ENCODE results near the gene GRXCR1. TPM values are rescaled to one million over a fixed set of nuclear protein-coding genes. Genes with fewer than 3 reads are reported as not detected.

GRXCR1 gene
- polyA plus RNA-seq, 1 donor from 2014 or later, result not detected

DNA sequence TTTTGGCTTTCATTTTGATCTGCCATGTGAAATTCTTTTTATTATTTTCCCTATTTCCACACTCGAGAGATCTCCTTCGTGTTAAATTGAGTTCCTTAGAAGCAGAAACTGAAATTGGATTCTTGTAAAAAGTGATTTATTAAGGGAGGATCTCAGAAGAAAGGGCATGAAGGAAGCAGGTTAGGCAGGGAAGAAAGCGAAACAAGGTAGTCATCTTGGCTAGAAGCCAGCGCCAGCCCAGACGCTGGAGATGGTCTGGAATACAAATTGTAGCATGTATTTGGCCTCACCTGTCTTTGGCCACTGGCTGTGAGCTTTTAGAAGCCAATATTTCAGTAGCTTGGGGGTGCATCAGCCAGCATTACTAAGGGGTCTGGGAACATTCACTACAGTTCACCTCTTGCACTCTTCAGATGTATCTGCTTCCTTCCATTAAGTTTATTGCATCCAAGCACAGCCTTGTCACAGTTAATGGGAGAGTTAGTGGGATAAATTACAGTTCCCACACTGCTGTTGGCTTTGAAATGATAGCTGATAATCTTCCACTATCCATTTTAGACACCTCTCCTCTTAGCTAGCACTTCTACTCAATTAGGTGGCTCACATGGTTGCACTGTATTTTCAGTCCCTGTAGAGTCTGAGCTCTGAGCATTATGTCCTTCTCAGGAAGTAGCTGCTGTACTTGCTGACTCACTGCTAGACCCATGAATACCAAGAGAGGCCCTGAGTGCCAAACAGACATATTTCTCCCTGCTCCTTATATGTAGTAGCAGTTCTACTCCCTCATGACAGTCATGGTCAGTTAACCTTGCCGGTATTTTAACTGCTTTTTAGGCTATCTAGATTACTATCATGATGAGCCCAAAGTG lies 14.6 kb downstream of the GRXCR1 start:
- Mint-ChIP-seq H3K9me3 (peaks cover 0 to 3% (median 0%) of the 10 kb centered on the region in 3 donors), H3K27ac (no peak overlapping the region), H3K36me3 (no peaks in the 10 kb centered on the region), H3K4me3 (no peak overlapping the region), H3K4me1 (peaks cover 0 to 2% (median 0%) of the 10 kb centered on the region in 3 donors), H3K27me3 (peaks cover 12% of the 10 kb centered on the region)

DNA sequence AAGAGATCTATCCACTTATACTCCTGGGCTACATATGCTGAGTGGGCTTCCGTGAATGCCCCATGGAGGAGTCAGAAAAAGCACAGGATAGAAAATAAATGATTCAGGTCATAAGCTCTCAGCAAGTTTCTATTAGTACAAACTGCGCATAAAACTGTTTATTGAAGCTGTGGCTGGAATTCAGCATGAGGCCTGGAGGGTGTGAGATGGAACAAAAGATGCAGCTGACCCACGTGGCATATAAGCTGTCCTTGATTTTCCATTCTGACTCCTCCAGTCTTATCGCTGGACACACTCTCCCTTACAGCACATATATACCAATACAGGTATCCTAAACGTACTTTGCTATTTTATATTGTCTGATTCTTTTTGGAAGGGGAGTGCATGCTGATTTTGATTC lies 17.9 kb downstream of the GRXCR1 start:
- H3K4me1 Mint-ChIP-seq, result peaks cover 0 to 2% (median 0%) of the 10 kb centered on the region in 3 donors
- H3K9me3 Mint-ChIP-seq, result peaks cover 0 to 3% (median 0%) of the 10 kb centered on the region in 3 donors
- no peaks in the 10 kb centered on the region for H3K36me3 Mint-ChIP-seq
- H3K4me3 Mint-ChIP-seq, result no peak overlapping the region
- no peak overlapping the region for H3K27ac Mint-ChIP-seq
- peaks cover 12% of the 10 kb centered on the region for H3K27me3 Mint-ChIP-seq

DNA sequence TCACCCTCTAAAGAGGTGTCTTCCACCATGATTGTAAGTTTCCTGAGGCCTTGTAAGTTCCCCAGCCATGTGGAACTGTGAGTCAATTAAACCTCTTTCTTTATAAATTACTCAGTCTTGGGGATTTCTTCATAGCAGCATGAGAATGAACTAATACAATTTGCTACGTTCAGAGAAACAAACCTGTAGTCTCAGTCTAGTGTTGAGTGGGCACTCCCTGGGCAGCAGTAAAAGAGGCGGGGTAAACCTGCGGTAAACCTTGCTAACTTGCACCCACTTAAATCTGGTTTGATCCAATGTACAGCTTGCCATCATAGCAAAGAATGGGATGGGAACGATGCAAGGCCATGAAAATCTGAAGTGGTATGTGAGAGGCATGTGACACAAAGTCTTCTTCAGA lies 22.4 kb downstream of the GRXCR1 start:
- Mint-ChIP-seq H3K4me3 (no peak overlapping the region), H3K27me3 (peaks cover 5% of the 10 kb centered on the region), H3K4me1 (peaks cover 0 to 2% (median 0%) of the 10 kb centered on the region in 3 donors), H3K9me3 (no peaks in the 10 kb centered on the region), H3K27ac (no peak overlapping the region), H3K36me3 (no peaks in the 10 kb centered on the region)

DNA sequence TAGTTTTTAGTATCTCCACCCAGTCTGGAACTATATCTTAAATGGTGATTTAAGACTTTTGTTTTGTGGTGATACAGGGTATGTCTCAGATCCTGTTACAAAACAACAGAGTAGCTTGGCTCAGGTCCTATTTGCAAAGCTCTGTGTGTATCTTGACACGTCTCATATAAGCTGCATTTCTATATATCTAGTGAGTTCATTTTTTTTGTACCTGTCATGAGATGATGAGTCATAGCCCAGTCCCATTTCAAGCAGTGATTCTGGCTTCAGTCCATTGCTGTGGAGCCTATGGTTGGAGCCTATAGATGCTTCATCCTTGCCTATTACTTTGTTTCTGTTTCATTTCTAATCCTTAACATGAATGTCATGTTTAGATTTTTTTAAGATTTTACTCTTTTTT lies 23.0 kb downstream of the GRXCR1 start:
- H3K9me3 Mint-ChIP-seq, result no peaks in the 10 kb centered on the region
- no peaks in the 10 kb centered on the region for H3K36me3 Mint-ChIP-seq
- no peak overlapping the region for H3K27ac Mint-ChIP-seq
- H3K27me3 Mint-ChIP-seq, result peaks cover 5% of the 10 kb centered on the region
- no peak overlapping the region for H3K4me3 Mint-ChIP-seq
- peaks cover 0 to 2% (median 0%) of the 10 kb centered on the region in 3 donors for H3K4me1 Mint-ChIP-seq

DNA sequence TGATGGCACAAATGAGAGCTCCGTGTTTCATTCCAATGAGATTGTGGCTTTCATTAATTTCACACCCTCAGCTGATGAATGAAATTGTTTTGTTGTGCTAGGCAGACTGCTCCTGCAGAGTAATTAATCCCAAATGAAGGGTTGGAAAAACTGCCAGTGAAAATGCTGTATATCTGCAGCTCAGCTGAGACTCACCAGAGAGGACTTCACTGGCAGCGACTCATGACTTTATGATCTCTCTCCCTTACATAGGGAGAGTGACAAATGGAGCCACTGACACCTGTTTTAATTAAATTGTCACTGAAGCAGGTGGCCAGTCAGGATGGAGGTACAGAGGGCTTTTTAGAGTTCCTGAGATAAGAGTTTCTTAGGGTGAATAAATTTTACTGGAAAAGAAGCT lies 24.8 kb downstream of the GRXCR1 start:
- Mint-ChIP-seq H3K9me3 (peaks cover 0 to 1% (median 0%) of the 10 kb centered on the region in 3 donors), H3K4me3 (no peak overlapping the region), H3K27ac (no peak overlapping the region), H3K36me3 (no peaks in the 10 kb centered on the region), H3K27me3 (peaks cover 4% of the 10 kb centered on the region), H3K4me1 (no peaks in the 10 kb centered on the region)

DNA sequence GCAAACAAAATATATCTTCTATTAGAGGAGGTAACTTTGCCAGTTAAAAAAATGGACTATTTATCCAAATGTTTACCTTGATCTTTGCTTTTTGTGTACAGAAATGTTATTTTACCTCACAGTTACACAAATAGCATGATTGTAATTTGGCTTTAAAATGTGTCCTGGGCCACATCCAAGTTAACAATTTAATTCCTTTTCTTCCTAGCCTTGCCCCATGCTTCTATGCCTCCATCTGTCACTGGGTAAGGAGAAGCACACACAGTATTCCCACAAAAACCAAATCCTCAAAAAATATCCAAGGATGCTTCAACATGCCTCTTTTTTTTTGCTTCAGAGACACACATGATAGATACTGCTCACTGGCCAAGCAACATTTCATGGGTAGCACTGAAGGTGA lies 30.9 kb downstream of the GRXCR1 start:
- H3K36me3 Mint-ChIP-seq, result no peaks in the 10 kb centered on the region
- no peak overlapping the region for H3K4me3 Mint-ChIP-seq
- H3K4me1 Mint-ChIP-seq, result peaks cover 0 to 1% (median 0%) of the 10 kb centered on the region in 3 donors
- no peak overlapping the region for H3K27ac Mint-ChIP-seq
- peaks cover 0 to 1% (median 0%) of the 10 kb centered on the region in 3 donors for H3K9me3 Mint-ChIP-seq
- H3K27me3 Mint-ChIP-seq, result peaks cover 2% of the 10 kb centered on the region

DNA sequence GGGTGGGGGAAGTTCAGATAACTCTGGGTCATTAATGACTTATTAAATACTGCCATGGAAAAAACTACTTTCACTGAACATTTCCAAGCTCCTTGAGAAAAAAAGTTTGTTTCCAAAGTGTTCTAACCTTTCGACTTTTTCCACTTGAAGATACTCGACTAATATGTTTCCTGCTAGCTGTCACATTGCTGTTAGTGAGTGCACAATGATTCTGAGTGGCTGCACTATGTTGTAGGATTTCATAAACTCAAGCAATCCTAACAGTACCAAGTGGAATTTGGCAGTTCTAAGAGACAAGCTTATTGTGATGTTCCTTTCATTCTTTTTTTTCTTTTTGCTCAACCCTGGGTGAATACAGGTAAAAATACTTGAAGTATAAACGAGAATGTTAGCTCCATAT lies 33.4 kb downstream of the GRXCR1 start:
- Mint-ChIP-seq H3K4me1 (peaks cover 0 to 1% (median 0%) of the 10 kb centered on the region in 3 donors), H3K9me3 (peaks cover 0 to 1% (median 0%) of the 10 kb centered on the region in 3 donors), H3K27me3 (no peaks in the 10 kb centered on the region), H3K27ac (no peak overlapping the region), H3K4me3 (no peak overlapping the region), H3K36me3 (peaks cover 2% of the 10 kb centered on the region)

DNA sequence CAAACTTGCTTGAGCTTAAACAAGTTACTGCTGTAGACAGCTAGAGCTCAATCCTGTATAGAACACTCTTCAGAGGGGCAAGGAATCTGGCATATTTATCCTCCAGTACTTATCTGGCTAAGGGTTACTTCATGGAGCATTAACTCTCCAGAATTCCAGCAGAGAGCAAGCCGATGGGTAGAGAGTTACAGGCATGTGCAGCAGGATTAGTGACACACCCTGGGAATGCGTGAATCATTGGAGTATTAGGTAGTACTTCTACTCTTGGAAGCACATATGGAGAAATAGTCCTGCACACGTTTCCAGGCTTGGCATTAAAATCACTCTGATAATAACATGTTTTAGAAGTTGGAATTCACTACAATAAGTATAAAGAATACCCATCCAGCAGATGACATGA lies 35.4 kb downstream of the GRXCR1 start:
- Mint-ChIP-seq H3K4me3 (no peak overlapping the region), H3K9me3 (peaks cover 0 to 2% (median 0%) of the 10 kb centered on the region in 3 donors), H3K4me1 (no peaks in the 10 kb centered on the region), H3K27ac (no peak overlapping the region), H3K36me3 (peaks cover 2% of the 10 kb centered on the region), H3K27me3 (no peaks in the 10 kb centered on the region)

DNA sequence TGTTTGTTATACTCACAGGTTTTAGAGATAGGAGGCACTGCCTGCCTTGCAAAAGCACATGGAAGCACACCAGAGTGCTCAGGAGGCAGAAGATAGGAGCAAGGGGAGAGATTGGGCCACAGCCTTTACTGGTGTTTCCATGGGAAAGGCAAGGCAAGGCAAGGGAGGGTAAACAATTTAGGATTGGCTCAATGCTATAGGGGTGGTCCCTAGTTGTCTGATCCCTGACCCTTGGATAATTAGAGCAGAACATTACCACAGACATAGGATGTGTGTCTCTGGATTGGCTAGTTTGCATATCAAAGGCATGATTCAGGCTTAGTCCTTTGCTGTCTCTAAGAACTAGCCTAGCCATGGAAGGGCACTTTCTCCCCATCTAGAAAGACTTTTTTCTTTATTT lies 36.1 kb downstream of the GRXCR1 start:
- no peak overlapping the region for H3K27ac Mint-ChIP-seq
- H3K4me1 Mint-ChIP-seq, result no peaks in the 10 kb centered on the region
- peaks cover 0 to 2% (median 0%) of the 10 kb centered on the region in 3 donors for H3K9me3 Mint-ChIP-seq
- H3K36me3 Mint-ChIP-seq, result peaks cover 2% of the 10 kb centered on the region
- no peaks in the 10 kb centered on the region for H3K27me3 Mint-ChIP-seq
- H3K4me3 Mint-ChIP-seq, result no peak overlapping the region

DNA sequence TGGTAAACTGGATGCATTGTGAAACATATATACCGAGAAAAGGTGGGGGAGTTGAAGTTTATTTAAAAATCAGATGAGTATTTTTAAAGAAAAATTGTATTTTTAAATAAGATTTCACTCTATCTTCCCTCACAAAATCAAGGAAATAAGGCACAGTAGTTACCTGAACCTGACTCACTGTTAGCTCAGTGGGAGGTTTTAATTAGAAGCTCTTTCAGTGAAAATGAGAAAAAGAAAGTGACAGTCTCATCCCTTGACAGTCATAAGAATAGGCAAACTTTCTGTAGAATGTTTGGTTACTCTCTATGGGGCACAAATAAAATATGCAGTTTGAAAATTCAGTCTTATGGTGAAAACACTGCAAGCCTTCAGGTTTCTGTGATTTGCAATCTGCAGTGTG lies 49.7 kb downstream of the GRXCR1 start:
- no peak overlapping the region for H3K27ac Mint-ChIP-seq
- H3K27me3 Mint-ChIP-seq, result peaks cover 1% of the 10 kb centered on the region
- H3K4me1 Mint-ChIP-seq, result no peaks in the 10 kb centered on the region
- peaks cover 2% of the 10 kb centered on the region for H3K36me3 Mint-ChIP-seq
- H3K9me3 Mint-ChIP-seq, result no peaks in the 10 kb centered on the region
- H3K4me3 Mint-ChIP-seq, result no peak overlapping the region

DNA sequence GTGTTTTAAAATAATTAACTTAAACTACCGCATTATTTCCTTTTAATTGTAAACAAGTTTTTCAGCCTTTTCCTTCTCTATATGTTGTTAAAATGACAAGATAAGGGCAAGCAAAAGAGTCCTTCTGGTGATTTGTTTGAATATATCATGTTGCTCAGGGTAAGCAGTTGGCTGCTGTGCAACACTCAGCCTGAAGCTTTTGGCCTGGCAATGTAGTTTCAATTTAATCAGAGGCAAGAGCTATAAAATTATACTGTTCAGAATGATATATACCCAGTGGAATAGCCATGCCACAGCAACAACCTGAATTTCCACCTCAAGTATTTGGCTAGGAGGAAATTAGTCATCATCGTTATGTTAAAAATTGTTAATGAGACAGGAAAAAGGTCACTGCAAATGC lies 53.4 kb downstream of the GRXCR1 start:
- Mint-ChIP-seq H3K27ac (no peak overlapping the region), H3K4me1 (no peaks in the 10 kb centered on the region), H3K36me3 (peaks cover 2% of the 10 kb centered on the region), H3K4me3 (no peak overlapping the region), H3K9me3 (no peaks in the 10 kb centered on the region), H3K27me3 (peaks cover 1% of the 10 kb centered on the region)

DNA sequence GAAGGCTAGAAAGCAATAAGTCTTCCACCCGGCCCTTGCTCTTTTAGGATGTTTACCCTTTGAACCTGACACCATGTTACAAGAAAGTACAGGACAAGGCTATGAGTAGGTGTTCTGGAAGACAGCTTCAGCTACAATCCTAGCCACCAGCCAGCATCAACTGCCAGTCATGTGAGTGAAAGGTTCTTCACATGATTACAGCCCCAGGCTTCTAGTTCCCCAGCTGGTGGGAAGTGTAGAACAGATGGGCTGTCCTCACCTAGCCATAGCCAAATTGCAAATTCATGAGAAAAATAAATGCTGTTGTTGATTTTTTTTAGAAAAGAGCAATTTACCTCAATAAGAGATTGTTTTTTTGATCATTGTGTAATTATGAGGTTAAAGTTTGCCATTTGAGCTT lies 60.8 kb downstream of the GRXCR1 start:
- Mint-ChIP-seq H3K27ac (no peak overlapping the region), H3K9me3 (no peaks in the 10 kb centered on the region), H3K4me1 (no peaks in the 10 kb centered on the region), H3K4me3 (no peak overlapping the region), H3K27me3 (peaks cover 2% of the 10 kb centered on the region), H3K36me3 (no peaks in the 10 kb centered on the region)

DNA sequence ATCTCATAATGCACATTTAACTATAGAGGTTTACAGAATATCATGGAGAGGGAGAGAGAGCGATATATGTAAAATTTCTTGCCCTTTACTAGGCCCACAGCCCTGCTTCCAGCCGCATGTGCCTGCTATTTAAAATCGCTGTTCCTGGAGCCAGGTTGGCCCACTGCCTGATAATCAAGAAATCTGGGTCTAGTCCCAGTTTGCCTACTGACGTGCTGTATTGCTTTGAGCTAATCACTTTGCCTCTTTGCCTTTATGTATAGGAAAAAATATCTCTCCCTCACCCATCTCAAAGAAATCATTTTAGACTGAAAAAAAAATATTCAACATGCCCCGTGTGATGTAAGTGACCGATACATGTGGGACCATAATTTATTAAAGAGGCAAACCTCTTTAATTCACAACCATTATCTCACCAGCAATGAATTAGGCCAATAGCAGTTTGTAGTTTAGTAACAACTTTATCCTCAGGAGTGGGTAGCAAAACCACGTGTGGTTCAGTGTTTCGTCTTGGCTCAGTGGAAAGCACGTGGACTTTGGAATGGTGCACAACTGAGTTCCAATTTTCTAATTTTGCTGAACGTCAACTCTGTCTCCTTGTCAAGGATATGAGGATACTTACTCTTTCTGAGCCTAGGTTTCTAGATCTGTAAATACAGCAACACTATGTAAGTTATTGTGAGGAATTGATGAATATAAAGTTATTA lies 62.6 kb downstream of the GRXCR1 start:
- Mint-ChIP-seq H3K4me3 (no peak overlapping the region), H3K27ac (no peak overlapping the region), H3K27me3 (peaks cover 4% of the 10 kb centered on the region), H3K4me1 (no peaks in the 10 kb centered on the region), H3K36me3 (no peaks in the 10 kb centered on the region), H3K9me3 (no peaks in the 10 kb centered on the region)

DNA sequence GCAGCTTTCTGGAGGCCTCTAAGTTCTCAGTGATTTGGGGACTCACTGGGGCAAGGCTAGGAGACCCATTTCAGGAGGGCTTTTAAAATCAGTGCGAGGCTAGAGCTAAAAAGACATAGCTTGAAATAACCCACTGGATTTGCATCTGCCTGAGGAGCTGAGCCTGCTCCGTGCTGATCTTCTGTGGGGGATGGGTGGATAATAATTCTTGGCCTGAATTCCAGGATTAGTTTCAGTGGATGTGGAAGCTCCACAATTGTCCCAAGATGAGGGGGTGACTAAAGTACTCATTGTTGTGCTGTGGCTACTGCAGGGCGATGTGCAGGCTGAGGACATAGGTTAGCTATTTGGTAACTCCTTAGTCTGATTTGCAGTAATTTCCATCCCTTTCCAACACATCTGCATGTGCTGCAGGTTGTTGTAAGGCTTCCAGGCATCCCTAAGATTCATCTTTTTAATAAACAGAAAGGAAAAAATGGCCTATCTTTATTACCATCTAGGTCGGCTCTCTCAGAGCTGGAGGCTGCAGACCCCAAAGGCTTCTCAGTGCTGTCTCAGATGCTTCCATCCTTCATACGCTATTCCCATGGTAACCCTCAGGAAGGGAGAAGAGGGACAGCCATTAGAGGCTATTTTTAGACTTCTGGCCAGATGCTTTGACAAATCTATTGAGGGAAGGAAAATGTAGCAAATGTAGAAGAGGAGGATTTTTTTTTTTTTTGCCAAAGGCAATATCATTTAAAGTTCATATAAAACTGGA lies 63.4 kb downstream of the GRXCR1 start:
- Mint-ChIP-seq H3K36me3 (no peaks in the 10 kb centered on the region), H3K4me1 (no peaks in the 10 kb centered on the region), H3K4me3 (peak overlapping the region in 1 of 4 donors; percentile 53), H3K27ac (no peak overlapping the region), H3K27me3 (peaks cover 4% of the 10 kb centered on the region), H3K9me3 (peaks cover 0 to 1% (median 0%) of the 10 kb centered on the region in 3 donors)

DNA sequence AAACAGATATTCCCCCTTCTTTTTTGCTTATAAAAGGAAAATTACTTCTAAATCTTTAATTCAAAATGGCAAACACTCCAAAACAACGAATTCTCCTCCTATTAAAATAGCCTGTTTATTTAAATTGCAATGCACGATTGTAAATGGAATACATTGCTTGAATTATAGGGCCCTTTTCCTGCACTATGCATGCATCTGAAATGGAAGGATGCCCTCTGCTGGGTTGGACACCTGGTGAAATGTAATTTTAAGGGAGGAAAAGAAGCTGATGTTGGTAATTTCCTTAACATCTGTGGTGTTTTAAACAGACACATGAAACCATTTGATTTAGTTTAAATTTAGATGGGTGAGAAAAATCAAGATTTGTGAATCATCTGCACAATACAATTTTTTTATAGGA lies 72.8 kb downstream of the GRXCR1 start:
- no peaks in the 10 kb centered on the region for H3K36me3 Mint-ChIP-seq
- H3K27me3 Mint-ChIP-seq, result peaks cover 1% of the 10 kb centered on the region
- peaks cover 0 to 5% (median 0%) of the 10 kb centered on the region in 3 donors for H3K9me3 Mint-ChIP-seq
- no peaks in the 10 kb centered on the region for H3K4me1 Mint-ChIP-seq
- no peak overlapping the region for H3K4me3 Mint-ChIP-seq
- H3K27ac Mint-ChIP-seq, result no peak overlapping the region

Measured in IgD-negative memory B cell (primary cell).